Hematopoietic multipotent progenitor cell treated with erythropoietin and hydrocortisone succinate and interleukin-3 and kit ligand, for 6 days (in vitro differentiated cells): ENCODE measurements around the gene TNNC2.
"Not testable (repeated sequence)": the region's sequence is repeated elsewhere in the genome, so short reads cannot be mapped to it uniquely, and the experiment has no call there.

Experiments
- DNase-seq: peaks from one replicate; pipeline ENCODE4 v3.0.0-alpha.2; 2015

The TNNC2 gene

DNA sequence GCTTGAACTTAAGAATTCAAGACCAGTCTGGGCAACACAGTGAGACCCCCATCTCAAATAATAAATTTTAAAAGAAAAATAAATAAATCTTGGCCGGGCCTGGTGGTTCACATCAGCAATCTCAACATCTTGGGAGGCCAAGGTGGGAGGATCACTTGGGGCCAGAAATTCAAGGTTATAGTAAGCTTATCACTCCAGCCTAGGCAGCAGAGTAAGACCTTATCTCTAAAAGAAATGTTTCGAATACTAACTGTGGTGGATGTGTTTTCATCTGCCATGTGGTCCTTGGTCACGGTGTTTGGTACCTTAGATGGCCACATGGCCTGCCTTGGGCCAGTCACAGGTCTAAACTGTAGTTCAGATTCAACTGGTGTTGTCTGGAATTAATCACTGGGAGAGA lies 8.9 kb downstream of the TNNC2 start:
- no peak for DNase-seq

DNA sequence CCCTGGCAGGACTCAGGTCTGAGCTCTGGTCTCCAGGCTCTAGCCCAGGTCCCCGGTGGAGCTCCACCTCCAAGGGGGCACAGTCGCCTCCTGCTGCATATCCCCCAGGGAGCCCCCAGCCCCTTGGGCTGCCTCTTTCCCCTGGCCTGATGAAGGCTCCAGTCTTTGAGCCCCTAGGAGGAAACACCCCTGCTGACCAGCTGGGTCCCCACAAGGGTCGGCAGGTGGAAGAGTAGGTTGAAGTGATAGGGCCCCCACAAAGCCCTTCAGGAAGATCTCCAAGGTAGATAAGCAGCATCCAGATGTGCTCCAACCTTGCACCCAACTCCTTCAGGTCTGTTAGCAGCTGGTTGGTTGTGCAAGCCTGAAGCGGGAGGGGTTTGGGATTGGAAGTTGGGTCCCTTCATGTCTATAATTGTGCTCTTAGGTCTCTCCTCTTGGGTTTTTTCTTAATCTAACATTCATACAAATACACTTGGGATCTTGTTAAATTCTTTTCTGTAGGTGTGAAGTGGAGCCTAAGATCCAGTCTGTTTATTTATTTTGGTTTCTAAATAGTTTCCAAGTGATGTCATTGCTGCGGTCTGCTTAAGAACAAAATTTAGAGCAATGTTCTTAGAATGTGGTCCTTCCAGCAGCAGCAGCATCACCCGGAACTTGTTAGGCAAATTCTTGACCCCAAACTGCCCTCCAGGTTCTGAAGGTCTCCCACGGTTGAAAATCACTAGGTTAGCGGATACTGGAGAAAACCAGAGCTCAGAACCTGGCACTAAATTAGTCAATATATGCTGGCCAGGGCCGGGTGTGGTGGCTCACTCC lies 9.5 kb downstream of the TNNC2 start:
- no peak for DNase-seq

DNA sequence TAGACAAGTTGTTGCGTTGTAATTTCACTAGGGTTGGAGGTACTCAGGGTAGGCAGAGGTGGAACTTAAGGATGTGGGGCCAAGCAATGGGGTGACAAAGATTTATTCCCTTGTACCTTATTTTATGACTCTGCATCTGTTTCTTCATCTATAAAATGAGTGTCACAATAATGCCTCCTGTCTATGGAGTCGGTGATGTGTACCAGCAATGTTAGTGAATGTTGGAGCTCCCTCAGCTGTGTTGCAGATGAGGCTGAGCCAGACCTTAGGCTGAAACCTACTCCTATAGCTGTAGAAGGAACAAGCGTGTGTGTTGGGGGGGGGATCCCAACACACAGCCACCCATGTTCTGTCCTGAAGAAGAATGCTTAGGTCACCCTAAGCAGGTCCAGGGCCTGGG lies 10.2 kb downstream of the TNNC2 start:
- DNase-seq: no peak

GRCh38 chr20:45814314-45814713 lies 12.8 kb downstream of the TNNC2 start:
- no peak for DNase-seq

GRCh38 chr20:45813489-45813888 lies 13.6 kb downstream of the TNNC2 start:
- DNase-seq: no peak

- DNase-seq: no peak
These were observed 14.1 kb downstream of the TNNC2 start for GRCh38 chr20:45813006-45813340.

GRCh38 chr20:45812157-45813005 lies 14.7 kb downstream of the TNNC2 start, which contains the start of gene UBE2C:
TSS of gene UBE2C (plus strand) at chr20:45812644. CDS start at chr20:45812696, 52 bp downstream.
- DNase-seq: peak; percentile 99

- peak; percentile 79 for DNase-seq
These were observed 16.7 kb downstream of the TNNC2 start for GRCh38 chr20:45810191-45810970.

DNA sequence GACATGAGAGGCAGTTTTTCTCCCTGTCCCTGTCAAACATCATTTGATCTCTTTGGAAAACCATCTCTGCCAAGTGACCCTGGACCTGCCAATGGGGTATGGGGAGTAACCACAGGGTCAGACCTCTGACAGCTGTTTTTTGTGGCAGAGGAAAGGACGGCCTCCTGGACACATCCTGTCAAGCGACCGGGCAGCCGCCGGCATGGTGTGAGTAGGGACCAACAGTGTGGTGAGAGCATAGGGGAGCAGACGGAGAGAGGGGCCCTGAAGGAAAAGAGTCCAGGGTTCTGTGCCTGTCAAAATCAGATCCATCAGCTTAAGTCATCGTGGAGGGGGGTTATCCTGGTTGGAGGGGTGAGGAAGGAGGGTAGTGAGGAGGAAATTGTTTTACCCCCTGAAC lies 25.3 kb downstream of the TNNC2 start:
- DNase-seq: no peak

GRCh38 chr20:45798935-45799642 lies 28.0 kb downstream of the TNNC2 start:
- peak; percentile 89 for DNase-seq

- DNase-seq: not testable (repeated sequence)
These were observed 29.2 kb downstream of the TNNC2 start for GRCh38 chr20:45797955-45798354.

DNA sequence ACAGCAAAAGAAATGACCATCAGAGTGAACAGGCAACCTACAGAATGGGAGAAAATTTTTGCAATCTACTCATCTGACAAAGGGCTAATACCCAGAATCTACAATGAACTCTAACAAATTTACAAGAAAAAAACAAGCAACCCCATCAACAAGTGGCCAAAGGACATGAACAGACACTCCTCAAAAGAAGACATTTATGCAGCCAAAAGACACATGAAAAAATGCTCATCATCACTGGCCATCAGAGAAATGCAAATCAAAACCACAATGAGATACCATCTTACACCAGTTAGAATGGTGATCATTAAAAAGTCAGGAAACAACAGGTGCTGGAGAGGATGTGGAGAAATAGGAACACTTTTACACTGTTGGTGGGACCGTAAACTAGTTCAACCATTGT lies 29.6 kb downstream of the TNNC2 start:
- DNase-seq: not testable (repeated sequence)

GRCh38 chr20:45796337-45797065 lies 30.6 kb downstream of the TNNC2 start:
- DNase-seq: no peak

GRCh38 chr20:45792317-45793118 lies 34.6 kb downstream of the TNNC2 start:
- DNase-seq: peak; percentile 46

- no peak for DNase-seq
These were observed 38.8 kb downstream of the TNNC2 start for GRCh38 chr20:45788351-45788750.

- peak; percentile 48 for DNase-seq
These were observed 43.3 kb downstream of the TNNC2 start for GRCh38 chr20:45783656-45784294.

DNA sequence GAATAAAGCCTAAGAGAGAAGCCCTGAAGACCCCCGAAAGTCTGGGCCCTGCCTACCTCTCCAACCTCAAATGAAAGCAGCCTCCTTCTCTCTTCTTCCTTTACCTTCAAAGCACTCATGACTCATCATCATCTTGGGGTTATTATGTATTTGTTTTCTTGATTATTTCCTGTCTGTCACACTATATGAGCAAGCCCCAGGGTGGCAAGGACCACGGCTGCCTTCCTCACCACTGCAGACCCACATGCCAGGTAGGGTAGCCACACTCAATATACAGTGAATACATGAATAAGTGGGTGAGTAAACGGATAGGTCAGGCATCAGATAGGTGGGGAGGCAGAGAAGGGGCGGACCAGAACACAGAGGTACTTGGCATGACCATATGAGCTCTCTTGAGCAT lies 44.2 kb downstream of the TNNC2 start:
- DNase-seq: no peak

DNA sequence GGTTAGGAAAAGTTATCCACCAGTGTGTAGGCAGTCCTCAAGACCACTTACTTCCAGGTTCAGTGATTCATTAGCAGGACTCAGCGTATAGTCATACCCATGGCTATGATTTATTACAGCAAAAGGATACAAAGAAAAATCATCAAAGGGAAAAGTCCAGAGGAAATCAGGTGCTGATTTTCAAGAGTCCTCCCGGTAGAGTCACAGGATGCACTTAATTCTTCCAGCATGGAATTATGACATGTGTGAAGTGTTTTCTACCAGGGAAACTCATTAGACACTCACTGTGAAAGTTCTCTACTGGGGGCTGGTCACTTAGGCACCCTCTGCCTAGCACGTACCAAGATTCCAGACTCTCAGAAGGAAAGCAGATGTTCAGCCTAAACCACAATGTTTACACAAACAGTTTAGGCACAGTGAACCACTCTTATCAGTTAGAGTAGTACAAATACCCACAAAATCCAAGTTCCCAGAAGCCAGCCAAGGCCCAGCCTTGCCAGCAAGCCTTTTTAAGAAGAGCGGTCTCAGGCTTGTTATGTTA lies 45.7 kb downstream of the TNNC2 start:
- DNase-seq: no peak

DNA sequence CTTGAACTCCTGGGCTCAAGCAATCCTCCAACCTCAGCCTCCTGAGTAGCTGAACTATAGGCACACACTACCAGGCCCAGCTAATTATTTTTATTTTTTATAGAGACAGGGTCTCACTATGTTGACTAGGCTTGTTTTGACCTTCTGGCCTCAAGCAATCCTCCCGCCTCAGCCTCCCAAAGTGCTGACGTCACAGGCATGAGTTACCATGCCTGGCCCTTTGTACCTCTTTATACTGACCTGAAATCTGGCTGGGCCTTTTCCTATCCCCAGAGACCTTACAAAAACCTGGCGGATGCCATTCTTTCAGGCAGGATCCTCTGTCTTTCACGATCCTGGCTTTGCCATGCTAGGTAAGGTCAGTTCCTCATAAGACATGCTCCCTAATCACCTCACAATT lies 47.0 kb downstream of the TNNC2 start:
- DNase-seq: no peak
